Spleen (tissue), 7 donors: ENCODE data around the gene PERM1.

Source experiments
- CTCF ChIP-seq, 11 experiments: fragments of 200-600 bp in 7 of 11; fragments of 450-650 bp in 4 of 11; sonication (generic) in 4 of 11; IDR thresholded peaks in 8 of 11; conservative IDR thresholded peaks in 3 of 11; 1 replicate in 7 of 11; 2 replicates in 4 of 11; pipeline versions ENCODE4 v1.4.0 to v1.8.0; 2016 to 2021; ENCODE audit warnings: antibody characterized with exemption in 11 of 11, inconsistent platforms in 4 of 11, mild to moderate bottlenecking in 1 of 11
- POLR2A ChIP-seq, 3 donors: fragments of 450-650 bp; IDR thresholded peaks; one replicate each; pipeline ENCODE4 v1.5.1; 2017; ENCODE audit warnings: antibody characterized with exemption in 3 of 3, mild to moderate bottlenecking in 1 of 3
- donor health status: DM: no; HTN: no; CAD: no; lungs with moderate emphysema.
- donor health status: DM: no; HTN: no; CAD: no.
- donor health status: DM: no; HTN: no; CAD: no.

- TF ChIP-seq POLR2A (IDR thresholded peaks at IDR 0.05) (no peak), CTCF (IDR thresholded peaks at IDR 0.05 in 8 of 11, conservative IDR thresholded peaks at IDR 0.05 in 3 of 11) (no peak)
Measured at GRCh38 chr1:928825-929661, 52.9 kb downstream of the PERM1 start.
